HG02642 (cell line): ENCODE measurements around the gene FMNL2.
A peak's percentile ranks its signal among the peaks of the same experiment; 100 is the strongest.

ENCODE experiments used
- ATAC-seq: cut with Tn5 transposase; IDR thresholded peaks from one replicate; pipeline ENCODE4 v1.9.1; 2021; ENCODE audit warnings: mild to moderate bottlenecking; ENCODE audit not compliant: unreplicated experiment, poor library complexity

Gene FMNL2

GRCh38 chr2:152420936-152421335, 86.0 kb downstream of the FMNL2 start:
- no peak for ATAC-seq

- peak; percentile 81 for ATAC-seq
Observed at GRCh38 chr2:152421521-152422370, 86.8 kb downstream of the FMNL2 start.

GRCh38 chr2:152423684-152424083, 88.7 kb downstream of the FMNL2 start:
- ATAC-seq: no peak

GRCh38 chr2:152425765-152426727, 91.1 kb downstream of the FMNL2 start:
- ATAC-seq: no peak

GRCh38 chr2:152426801-152427200, 91.8 kb downstream of the FMNL2 start:
- no peak for ATAC-seq

- no peak for ATAC-seq
Observed at GRCh38 chr2:152427902-152428301, 92.9 kb downstream of the FMNL2 start.

GRCh38 chr2:152428800-152429582, 94.0 kb downstream of the FMNL2 start:
- no peak for ATAC-seq

- no peak for ATAC-seq
Observed at GRCh38 chr2:152430876-152431275, 95.9 kb downstream of the FMNL2 start.

GRCh38 chr2:152431370-152432098, 96.6 kb downstream of the FMNL2 start:
- ATAC-seq: no peak

GRCh38 chr2:152432206-152432653, 97.3 kb downstream of the FMNL2 start:
- no peak for ATAC-seq

- ATAC-seq: no peak
Observed at GRCh38 chr2:152432765-152433164, 97.8 kb downstream of the FMNL2 start.

GRCh38 chr2:152433289-152433688, 98.3 kb downstream of the FMNL2 start:
- no peak for ATAC-seq

GRCh38 chr2:152433791-152434190, 98.8 kb downstream of the FMNL2 start:
- ATAC-seq: no peak

GRCh38 chr2:152434395-152435182, 99.6 kb downstream of the FMNL2 start:
- ATAC-seq: no peak

GRCh38 chr2:152436148-152436547, 101.2 kb downstream of the FMNL2 start:
- ATAC-seq: no peak

- no peak for ATAC-seq
Observed at GRCh38 chr2:152437276-152438108, 102.5 kb downstream of the FMNL2 start.

GRCh38 chr2:152440049-152440448, 105.1 kb downstream of the FMNL2 start:
- ATAC-seq: no peak

- ATAC-seq: no peak
Observed at GRCh38 chr2:152440460-152440859, 105.5 kb downstream of the FMNL2 start.
